ENCODE data around the gene SEC16A. TPM values are rescaled to one million over a fixed set of nuclear protein-coding genes. Genes with fewer than 3 reads are reported as not detected.
"Not testable (repeated sequence)": the region's sequence is repeated elsewhere in the genome, so short reads cannot be mapped to it uniquely, and the experiment has no call there.

Gene SEC16A
- total RNA-seq, 1 donor from 2014 or later: 102 TPM

- DNase-seq (ENCODE audit: low spot score): no peak
These were observed 59.3 kb downstream of the SEC16A start for GRCh38 chr9:136423432-136424146.

- DNase-seq (ENCODE audit: low spot score): no peak
These were observed 60.0 kb downstream of the SEC16A start for GRCh38 chr9:136422876-136423275.

GRCh38 chr9:136421791-136422190, 61.0 kb downstream of the SEC16A start:
- DNase-seq (ENCODE audit: low spot score): no peak

- no peak for DNase-seq (ENCODE audit: low spot score)
These were observed 63.8 kb downstream of the SEC16A start for GRCh38 chr9:136419092-136419420.

GRCh38 chr9:136418182-136419091, 64.4 kb downstream of the SEC16A start:
- no peak for DNase-seq (ENCODE audit: low spot score)

- DNase-seq (ENCODE audit: low spot score): no peak
These were observed 65.9 kb downstream of the SEC16A start for GRCh38 chr9:136416914-136417313.

- DNase-seq (ENCODE audit: low spot score): no peak
These were observed 66.4 kb downstream of the SEC16A start for GRCh38 chr9:136416427-136416826.

- DNase-seq (ENCODE audit: low spot score): no peak
These were observed 69.9 kb downstream of the SEC16A start for GRCh38 chr9:136412962-136413361.

- no peak for DNase-seq (ENCODE audit: low spot score)
These were observed 71.5 kb downstream of the SEC16A start for GRCh38 chr9:136411378-136411777.

GRCh38 chr9:136410500-136411287, 72.1 kb downstream of the SEC16A start, which contains the start of the genes ENTR1 and PMPCA:
ENTR1 (minus strand) TSS chr9:136410614; CDS start chr9:136410397, 217 bp downstream.
PMPCA (plus strand) TSS chr9:136410658; CDS start chr9:136410669, 11 bp downstream.
- peak; percentile 95 for DNase-seq (ENCODE audit: low spot score)

GRCh38 chr9:136409557-136410455, 73.0 kb downstream of the SEC16A start:
- DNase-seq (ENCODE audit: low spot score): no peak

GRCh38 chr9:136407911-136408310, 74.9 kb downstream of the SEC16A start:
- DNase-seq (ENCODE audit: low spot score): no peak

GRCh38 chr9:136407061-136407460, 75.8 kb downstream of the SEC16A start:
- DNase-seq (ENCODE audit: low spot score): not testable (repeated sequence)

GRCh38 chr9:136405904-136406303, 76.9 kb downstream of the SEC16A start:
- DNase-seq (ENCODE audit: low spot score): not testable (repeated sequence)

- no peak for DNase-seq (ENCODE audit: low spot score)
These were observed 77.4 kb downstream of the SEC16A start for GRCh38 chr9:136405481-136405880.

GRCh38 chr9:136404801-136405136, 78.1 kb downstream of the SEC16A start:
- no peak for DNase-seq (ENCODE audit: low spot score)

GRCh38 chr9:136403915-136404800, 78.7 kb downstream of the SEC16A start:
- no peak for DNase-seq (ENCODE audit: low spot score)

GRCh38 chr9:136403538-136403914, 79.3 kb downstream of the SEC16A start:
- no peak for DNase-seq (ENCODE audit: low spot score)

- no peak for DNase-seq (ENCODE audit: low spot score)
These were observed 80.8 kb downstream of the SEC16A start for GRCh38 chr9:136402067-136402466.

Measured in ureter (tissue), 1 donor.